Right ventricle myocardium superior (tissue), 1 donor: ENCODE data around the gene KCNQ1. TPM values are rescaled to one million over a fixed set of nuclear protein-coding genes. Genes with fewer than 3 reads are reported as not detected.

Source experiments
- ATAC-seq: fragments of 200-7000 bp; cut with Tn5 transposase; one replicate; pipeline ENCODE4 v1.9.1; 2020; ENCODE audit warnings: mild to moderate bottlenecking; ENCODE audit not compliant: poor library complexity
- DNase-seq: peaks from one replicate; pipeline ENCODE4 v3.0.0-alpha.2; 2020
- intact Hi-C: fragments of 100-400 bp; cut with DNase I; formaldehyde crosslinking; loops from one replicate; pipeline ENCODE4 v1.11.2; 2022
- total RNA-seq: library from RNA; stranded (reverse); fragmentation: NEBNext Ultra II Directional; extraction: Animal tissue kit (Norgen Biotek cat#: 25700); gene quantifications from one replicate; pipeline ENCODE4 v1.2.1, GENCODE V29; 2021
- donor health status: DM: no; HTN: yes; CAD: no; lungs with severe emphysema.

KCNQ1 gene
- total RNA-seq, 1 donor from 2014 or later = 33.4 TPM

GRCh38 chr11:2650343-2650867 lies 205.6 kb downstream of the KCNQ1 start:
- intact Hi-C loops = no loop called here
- no peak for DNase-seq
- ATAC-seq = no peak

- ATAC-seq = no peak
- intact Hi-C loops = no loop called here
- no peak for DNase-seq
Observed at GRCh38 chr11:2651054-2651617, 206.3 kb downstream of the KCNQ1 start.

GRCh38 chr11:2651826-2652271 lies 207.0 kb downstream of the KCNQ1 start:
- no peak for DNase-seq
- peak; percentile 65 for ATAC-seq
- intact Hi-C loops = no loop called here

GRCh38 chr11:2652333-2653197 lies 207.8 kb downstream of the KCNQ1 start:
- intact Hi-C loops = no loop called here
- ATAC-seq (no peak), DNase-seq (no peak)

GRCh38 chr11:2653198-2653551 lies 208.4 kb downstream of the KCNQ1 start:
- peak; percentile 39 for ATAC-seq
- intact Hi-C loops = no loop called here
- peak; percentile 29 for DNase-seq

GRCh38 chr11:2653930-2654739 lies 209.3 kb downstream of the KCNQ1 start:
- intact Hi-C loops = no loop called here
- DNase-seq = peak; percentile 32
- no peak for ATAC-seq

- DNase-seq (no peak), ATAC-seq (no peak)
- intact Hi-C loops = no loop called here
Observed at GRCh38 chr11:2655016-2655719, 210.4 kb downstream of the KCNQ1 start.

- no peak for DNase-seq
- ATAC-seq = no peak
- intact Hi-C loops = no loop called here
Observed at GRCh38 chr11:2655834-2656622, 211.2 kb downstream of the KCNQ1 start.

- intact Hi-C loops = no loop called here
- ATAC-seq = no peak
- no peak for DNase-seq
Observed at GRCh38 chr11:2656859-2657258, 212.1 kb downstream of the KCNQ1 start.

- DNase-seq (no peak), ATAC-seq (peak; percentile 34)
- intact Hi-C loops = no loop called here
Observed at GRCh38 chr11:2657697-2658284, 213.0 kb downstream of the KCNQ1 start.

- intact Hi-C loops = no loop called here
- DNase-seq = no peak
- ATAC-seq = no peak
Observed at GRCh38 chr11:2660357-2660939, 215.6 kb downstream of the KCNQ1 start.

GRCh38 chr11:2661173-2662023 lies 216.6 kb downstream of the KCNQ1 start:
- intact Hi-C loops = no loop called here
- DNase-seq (no peak), ATAC-seq (no peak)

GRCh38 chr11:2662024-2662312 lies 217.2 kb downstream of the KCNQ1 start:
- ATAC-seq = no peak
- no peak for DNase-seq
- intact Hi-C loops = no loop called here

GRCh38 chr11:2662430-2663299 lies 217.9 kb downstream of the KCNQ1 start:
- DNase-seq (no peak), ATAC-seq (no peak)
- intact Hi-C loops = no loop called here

- DNase-seq (no peak), ATAC-seq (no peak)
- intact Hi-C loops = no loop called here
Observed at GRCh38 chr11:2663506-2663905, 218.7 kb downstream of the KCNQ1 start.

GRCh38 chr11:2663915-2664314 lies 219.1 kb downstream of the KCNQ1 start:
- ATAC-seq (no peak), DNase-seq (no peak)
- intact Hi-C loops = no loop called here
